Activated CD8-positive, alpha-beta memory T cell treated with anti-CD3 and anti-CD28 coated beads for 4 hours (primary cell): ENCODE measurements around the gene ODAPH.
A peak's percentile ranks its signal among the peaks of the same experiment; 100 is the strongest.
"Not testable (repeated sequence)": the region's sequence is repeated elsewhere in the genome, so short reads cannot be mapped to it uniquely, and the experiment has no call there.

Source experiments
- DNase-seq, 2 donors: peaks; one replicate each; pipeline ENCODE4 v3.0.0-alpha.2; 2020; ENCODE audit warnings: low read depth in 2 of 2

ODAPH gene, protein sequence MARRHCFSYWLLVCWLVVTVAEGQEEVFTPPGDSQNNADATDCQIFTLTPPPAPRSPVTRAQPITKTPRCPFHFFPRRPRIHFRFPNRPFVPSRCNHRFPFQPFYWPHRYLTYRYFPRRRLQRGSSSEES

DNA sequence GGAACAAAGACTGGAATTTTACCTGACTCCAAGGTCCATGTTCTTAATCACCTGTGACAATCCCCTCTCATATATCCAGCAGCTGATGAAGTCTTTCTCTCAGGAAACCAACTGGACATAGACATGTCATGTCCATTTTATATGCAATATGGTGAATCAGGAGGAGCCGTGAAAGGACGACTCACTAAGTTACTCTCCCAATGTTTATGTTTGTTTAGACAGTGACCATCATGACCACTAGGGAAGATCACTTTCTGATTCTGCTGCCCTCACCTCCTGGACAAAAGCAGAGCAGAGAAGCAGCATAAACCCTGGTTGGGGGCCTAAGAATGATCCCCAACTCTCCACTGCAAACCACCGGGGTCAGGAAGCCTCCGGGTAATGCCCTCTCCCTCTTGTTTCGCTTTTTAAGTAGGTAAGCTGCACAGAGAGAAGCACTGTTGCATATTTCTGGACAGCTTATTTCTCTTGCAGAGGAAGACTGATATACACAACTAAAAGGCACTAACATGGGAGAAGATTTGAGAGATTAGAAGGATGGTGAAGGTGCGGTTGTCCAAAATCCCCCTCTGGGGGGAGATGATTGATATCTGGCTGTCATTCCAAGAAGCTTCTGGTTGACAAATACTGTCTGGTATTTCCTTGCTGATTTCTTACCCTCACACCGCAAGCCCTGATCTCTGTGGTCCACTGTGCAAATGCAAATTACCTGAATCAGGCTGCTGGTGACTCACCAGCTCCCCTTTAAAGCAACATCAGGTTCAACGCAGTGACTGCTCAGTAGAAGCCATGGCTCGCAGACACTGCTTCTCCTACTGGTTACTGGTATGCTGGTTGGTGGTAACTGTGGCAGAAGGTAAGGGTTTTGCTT, at the start of gene ODAPH:
Gene ODAPH (plus strand): TSS at position 773 of the 871 bp plus-strand sequence. CDS start 17 bp downstream, at position 790.
- peak in 1 of 2 donors; percentile 7 for DNase-seq

- not testable (repeated sequence) for DNase-seq
These were observed 46.3 kb upstream of the ODAPH start for GRCh38 chr4:75509592-75509991.

GRCh38 chr4:75511841-75512240, 44.0 kb upstream of the ODAPH start:
- DNase-seq, result no peak

DNA sequence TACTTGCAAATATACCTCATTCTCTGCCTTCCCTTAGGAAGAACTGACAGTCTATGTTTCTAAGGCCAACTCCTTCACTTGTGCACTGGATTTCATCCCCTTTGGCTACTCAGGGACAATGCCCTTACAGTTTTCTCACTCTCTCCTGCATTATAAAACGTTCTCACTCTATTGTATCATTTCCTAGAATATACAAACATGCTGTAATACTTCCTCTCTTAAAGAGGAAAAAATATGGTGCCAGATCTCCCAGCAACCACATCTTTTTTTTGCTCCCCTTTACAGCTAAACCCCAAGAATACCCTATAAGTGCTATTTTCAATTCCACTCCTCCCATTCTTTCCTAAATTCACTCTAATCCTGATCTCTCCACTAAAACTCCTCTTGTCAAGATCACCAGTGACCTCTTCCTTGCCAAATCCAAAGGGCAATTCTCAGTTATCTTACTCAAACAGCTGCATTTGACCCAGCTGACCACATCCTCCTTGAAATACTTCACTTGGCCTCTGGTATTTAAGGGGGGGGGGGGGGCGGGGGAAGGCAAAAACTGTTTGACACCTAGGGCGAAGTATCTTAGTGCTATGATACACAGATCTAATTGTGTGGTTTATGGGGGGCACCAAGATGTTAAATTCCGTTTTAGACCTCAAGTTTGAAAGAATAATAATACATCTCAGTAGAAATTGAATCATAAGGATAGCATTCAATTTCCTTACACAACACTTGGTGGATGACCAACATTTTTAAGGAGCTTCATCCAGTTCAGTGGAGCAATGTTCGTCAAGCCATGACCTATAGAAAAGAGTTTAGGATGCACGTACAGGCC, 43.3 kb upstream of the ODAPH start:
- no peak for DNase-seq

GRCh38 chr4:75513526-75514130, 42.2 kb upstream of the ODAPH start:
- no peak for DNase-seq

DNA sequence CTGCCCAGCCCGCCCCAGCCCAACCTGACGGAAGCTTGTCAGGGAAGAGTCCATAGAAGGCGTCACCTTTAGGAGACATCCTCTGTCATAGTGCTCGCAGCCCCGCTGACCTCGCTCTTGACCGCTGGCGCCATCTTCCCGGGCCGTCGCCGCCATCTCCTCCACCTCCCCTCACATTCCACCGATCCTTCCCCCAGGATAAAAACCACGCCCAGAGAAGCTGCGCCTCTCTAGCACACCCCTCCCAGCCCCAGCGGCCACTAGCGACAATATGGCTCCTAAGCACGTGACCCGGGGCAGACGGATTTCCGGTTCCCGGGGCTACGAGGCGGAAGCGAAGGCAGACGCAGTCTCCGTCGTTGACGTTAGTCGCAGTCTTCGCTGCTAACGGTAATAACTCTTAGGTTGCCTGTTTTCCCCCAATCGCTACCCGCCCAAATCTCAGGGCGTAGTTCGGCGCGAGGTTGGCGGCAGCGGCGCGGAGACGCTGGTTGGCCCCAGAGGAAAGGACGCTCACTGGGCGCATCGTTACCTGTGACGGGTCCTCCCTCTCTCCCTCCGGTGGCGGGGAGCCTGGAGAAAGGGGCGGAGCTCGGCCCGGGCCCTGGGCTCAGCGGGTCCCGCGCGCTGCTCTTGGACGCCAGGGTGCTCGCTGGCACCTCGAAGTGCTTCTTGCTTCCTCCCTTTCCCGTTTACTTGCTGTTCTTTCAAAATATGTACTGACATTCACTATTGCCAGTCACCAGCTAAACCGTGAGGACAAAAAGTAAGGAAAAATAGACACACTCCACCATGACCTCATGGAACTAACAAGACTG, 41.5 kb upstream of the ODAPH start, which contains the start of the genes RCHY1 and THAP6:
Gene RCHY1 (minus strand): TSS at position 273 of the 818 bp plus-strand sequence. CDS start 117 bp downstream, at position 156.
Gene THAP6 (plus strand): TSS at position 343 of the 818 bp plus-strand sequence. CDS start 980 bp downstream, outside the sequence.
- DNase-seq, result peak; percentile 80 to 84

DNA sequence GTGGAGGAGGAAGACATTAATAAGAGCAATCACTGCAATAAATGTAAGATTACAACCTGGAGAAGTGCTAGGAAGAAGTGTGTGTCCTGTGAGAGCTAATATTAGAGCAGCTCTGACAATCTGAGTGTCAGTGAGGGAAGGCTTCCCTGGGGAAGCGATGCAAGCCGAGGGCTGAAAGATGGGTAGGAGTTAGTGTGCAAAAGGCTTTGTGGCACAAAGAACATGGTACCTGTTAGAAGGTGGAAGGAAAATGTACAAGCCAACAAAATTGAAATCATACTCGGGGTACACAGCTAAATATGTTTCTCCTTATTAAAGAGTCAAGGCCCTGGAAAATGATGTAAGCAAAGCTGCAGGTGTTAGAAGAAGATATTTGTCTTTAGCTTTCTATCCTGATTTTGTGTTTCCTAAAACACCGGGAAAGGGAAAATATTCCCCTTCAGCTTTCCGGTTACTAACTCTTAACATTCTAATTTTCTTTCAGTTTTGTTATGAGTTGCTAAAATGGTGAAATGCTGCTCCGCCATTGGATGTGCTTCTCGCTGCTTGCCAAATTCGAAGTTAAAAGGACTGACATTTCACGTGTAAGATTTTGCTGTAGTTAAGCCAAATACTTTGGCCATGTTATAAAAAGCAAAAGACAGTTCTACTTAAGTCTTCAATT, 40.8 kb upstream of the ODAPH start:
- no peak for DNase-seq

GRCh38 chr4:75516144-75516543, 39.7 kb upstream of the ODAPH start:
- DNase-seq, result no peak

- DNase-seq, result not testable (repeated sequence)
These were observed 36.4 kb upstream of the ODAPH start for GRCh38 chr4:75519452-75519851.

- no peak for DNase-seq
These were observed 30.8 kb upstream of the ODAPH start for GRCh38 chr4:75525086-75525485.

DNA sequence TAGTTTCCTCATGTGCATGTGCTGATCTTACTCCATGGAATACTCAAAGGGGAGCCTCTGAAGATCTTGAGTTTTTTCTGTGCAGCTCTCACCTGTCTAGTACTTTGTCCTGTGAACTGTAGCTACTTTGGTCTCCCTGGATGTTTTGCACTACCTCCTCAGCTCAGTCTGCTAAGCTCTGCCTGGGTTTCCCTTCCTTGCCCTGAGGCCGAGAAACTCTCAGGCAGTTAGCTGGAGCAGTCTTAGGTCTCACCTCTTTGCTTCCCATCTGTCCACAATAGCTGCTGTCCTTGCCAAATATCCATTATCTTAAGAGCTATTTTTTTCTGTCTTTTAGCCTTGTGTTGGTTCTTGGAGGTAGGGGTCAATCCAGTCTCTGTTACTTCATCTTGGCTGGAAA, 30.0 kb upstream of the ODAPH start:
- DNase-seq, result no peak

DNA sequence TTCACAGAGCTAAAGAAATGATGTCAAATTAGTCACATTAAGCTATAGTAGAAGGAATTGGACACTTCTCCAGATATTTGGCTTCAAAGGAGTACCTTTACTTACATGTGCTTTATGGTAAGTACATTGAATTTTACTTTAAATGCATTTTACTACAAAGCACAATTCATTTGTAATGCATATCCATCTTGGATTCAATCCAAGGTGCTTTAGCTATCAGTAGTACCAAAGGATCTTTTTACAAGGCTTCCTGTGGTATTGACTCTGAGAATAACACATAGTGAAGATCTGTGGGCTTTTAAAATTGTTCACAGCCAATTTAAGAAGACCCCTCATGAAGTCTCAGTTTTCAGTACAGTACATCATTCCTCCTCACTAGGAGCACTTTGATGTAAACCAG, 28.4 kb upstream of the ODAPH start:
- no peak for DNase-seq

DNA sequence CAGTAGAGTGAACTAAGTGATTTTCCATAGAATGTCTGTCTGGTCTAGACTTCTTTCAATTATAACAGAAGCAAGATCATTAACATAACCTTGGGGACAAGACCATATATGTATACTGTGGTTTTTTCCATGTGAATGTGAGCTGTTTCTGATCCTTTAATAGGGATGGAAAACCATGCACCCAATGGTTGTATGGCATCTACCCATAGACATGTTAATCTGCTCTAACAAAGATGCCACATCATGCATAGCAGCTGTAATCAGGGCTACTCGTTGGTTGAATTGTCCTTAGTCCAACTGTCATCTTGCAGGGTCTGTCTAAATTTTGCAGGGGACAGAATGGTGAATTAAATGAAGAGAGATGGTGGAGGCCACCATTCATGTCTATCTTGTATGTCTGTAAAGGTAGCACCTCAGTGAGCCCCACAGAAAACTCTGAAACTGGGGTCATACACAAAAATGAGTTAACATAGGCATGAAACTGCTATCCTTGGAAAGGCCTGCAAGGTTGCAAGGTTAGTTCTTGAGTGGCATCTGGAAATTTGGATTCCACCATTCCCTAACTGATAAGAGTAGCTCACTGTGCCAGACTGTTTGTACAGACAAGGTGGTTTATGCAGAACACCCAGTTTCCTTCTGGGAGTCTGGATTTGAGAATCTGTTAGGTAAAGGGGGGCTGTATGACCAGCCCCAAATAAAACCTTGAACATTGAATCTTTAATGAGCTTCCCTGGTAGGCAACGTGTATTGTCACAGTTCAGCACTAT, 25.1 kb upstream of the ODAPH start:
- DNase-seq, result no peak

DNA sequence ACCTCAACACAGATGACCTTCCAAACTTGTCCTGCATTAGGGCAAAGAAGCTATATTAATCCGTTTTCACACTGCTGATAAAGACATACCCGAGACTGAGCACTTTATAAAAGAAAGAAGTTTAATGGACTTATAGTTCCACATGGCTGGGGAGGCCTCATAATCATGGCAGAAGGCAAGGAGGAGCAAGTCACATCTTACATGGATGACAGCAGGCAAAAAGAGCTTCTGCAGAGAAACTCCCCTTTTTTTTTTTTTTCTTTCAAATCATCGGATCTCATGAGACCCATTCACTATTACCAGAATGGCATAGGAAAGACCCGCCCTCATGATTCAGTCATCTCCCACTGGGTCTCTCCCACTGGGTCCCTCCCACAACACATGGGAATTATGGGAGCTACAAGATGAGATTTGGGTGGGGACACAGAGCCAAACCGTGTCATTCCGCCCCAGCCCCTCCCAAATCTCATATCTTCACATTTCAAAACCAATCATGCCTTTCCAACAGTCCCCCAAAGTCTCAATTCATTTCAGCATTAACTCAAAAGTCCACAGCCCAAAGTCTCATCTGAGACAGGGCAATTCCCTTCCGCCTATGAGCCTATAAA, 24.2 kb upstream of the ODAPH start:
- DNase-seq, result not testable (repeated sequence)

- DNase-seq, result not testable (repeated sequence)
These were observed 22.5 kb upstream of the ODAPH start for GRCh38 chr4:75533339-75533887.

- DNase-seq, result not testable (repeated sequence)
These were observed 21.9 kb upstream of the ODAPH start for GRCh38 chr4:75533926-75534325.

DNA sequence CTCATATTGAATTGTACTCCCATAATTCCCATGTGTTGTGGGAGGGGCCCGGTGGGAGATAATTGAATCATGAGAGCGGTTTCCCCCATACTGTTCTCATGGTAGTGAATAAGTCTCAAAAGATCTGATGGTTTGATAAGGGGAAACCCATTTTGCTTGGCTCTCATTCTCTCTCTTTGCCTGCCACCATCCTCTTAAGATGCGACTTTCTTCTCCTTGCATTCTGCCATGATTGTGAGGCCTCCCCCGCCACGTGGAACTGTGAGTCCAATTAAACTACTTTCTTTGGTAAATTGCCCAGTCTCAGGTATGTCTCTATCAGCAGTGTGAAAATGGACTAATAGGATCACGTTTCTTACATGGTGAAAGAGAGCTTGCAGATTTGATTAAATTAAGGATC, 18.6 kb upstream of the ODAPH start:
- not testable (repeated sequence) for DNase-seq

GRCh38 chr4:75542824-75543223, 13.0 kb upstream of the ODAPH start:
- DNase-seq, result no peak

DNA sequence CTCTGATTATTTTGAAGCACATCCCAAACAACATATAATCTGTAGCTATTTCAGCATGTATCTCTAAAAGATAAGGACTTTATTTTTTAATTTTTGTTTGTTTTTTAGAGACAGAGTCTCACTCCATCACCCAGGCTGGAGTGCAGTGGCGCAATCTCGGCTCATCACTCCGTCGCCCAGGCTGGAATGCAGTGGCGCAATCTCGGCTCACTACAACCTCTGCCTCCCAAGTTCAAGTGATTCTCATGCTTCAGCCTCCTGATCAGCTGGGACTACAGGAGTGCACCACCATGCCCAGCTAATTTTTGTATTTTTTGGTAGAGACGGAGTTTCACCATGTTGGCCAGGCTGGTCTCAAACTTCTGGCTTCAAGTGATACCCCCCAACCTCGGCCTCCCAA, 11.6 kb upstream of the ODAPH start:
- not testable (repeated sequence) for DNase-seq
